ENCODE results near the gene CRB1.

CRB1 gene

DNA sequence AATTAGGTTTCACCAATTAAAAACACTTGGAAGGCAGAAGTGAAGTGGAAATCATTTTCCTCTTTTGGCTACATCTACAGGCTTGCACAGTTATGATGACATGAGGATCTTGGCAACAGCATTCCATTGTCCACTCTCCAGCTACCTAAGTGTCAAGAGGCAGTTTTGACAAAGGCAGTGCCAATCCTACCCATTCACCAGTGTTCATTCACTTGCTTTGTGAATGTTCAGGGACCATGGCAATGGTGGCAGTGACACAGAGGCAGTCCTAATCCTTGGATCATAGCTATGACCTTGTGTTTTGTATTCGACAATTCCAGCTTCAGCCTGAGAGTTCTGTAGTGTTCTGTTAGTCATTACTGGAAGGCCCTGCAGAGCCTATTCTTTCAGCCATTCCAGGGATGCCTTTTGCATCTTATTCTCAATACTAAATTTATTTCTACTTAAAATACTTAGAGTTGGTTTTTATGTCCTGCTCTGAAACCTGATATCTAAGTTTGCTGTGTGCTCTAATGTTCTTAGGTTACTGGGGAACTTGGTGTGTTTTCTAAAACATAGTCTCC is 36.7 kb downstream of the CRB1 start:
- DNase-seq (ENCODE audit: low spot score), result no peak

DNA sequence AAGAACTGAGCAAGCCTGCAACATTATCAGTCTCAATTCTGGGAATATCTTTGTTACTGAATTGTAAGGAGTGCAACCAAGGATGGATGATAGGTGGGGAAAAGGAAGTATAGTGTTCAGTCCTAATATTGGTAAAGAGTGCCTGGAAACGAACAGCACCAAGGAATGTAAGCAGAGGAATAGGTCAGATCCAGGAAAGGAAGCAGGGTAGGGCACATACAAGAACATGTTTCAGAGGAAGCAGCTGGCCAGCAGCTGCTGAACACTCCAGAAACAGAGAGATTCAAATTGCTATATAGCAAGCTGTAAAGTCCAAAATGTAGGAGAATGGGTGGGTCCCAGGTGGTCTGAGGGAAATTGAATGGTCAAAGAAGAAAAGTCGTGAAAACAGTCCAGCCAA is 37.9 kb downstream of the CRB1 start:
- DNase-seq (ENCODE audit: low spot score), result no peak

DNA sequence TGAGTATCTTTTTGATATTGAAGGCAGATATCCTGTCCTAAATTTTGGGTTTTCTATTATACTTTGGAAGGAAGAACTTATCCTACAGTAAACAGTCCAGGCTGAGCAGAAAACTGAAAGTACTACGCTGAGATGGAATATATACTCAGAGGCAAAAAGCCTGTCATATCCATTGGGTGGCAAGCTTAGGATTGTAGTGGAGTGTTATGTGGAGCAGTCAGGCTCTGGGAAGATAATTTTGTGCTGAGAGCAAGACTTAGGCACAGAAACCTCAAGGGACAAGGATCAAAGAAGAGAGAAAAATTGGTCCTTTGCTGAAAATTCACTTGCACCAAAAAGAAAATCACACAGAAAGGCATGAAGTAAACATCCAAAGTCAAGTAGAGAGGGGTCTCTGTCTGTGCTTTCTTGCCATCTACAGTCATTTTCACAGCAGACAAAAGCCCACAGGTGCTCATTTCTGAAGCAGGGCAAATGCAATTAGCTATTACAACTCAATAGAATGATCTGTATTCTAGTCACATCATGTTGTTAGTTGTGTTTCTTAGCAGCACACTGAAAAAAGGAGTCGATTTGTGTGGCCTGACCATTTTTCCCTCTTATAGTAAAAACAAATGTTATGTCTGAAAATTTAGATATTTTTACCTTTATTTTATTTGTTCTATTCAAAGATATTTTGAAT is 38.5 kb downstream of the CRB1 start:
- no peak for DNase-seq (ENCODE audit: low spot score)

DNA sequence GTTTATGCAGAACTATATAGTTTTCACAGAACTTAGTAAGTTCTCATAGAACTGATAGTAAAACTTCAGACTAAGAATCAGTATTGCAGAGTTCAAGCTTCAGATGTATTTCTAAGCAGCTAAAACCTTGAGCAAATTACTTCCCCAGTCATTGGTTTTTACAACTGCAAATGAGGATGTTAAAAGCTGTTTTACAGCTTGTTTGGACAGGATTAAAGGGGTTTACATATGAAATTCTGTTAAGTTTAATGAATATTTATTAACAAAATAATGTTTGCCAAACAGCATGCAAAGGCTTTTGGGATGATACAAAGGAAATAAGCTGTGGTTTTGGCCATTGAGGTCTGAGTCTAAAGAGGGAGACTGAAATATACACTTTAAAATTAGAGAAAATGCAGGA is 39.1 kb downstream of the CRB1 start:
- no peak for DNase-seq (ENCODE audit: low spot score)

DNA sequence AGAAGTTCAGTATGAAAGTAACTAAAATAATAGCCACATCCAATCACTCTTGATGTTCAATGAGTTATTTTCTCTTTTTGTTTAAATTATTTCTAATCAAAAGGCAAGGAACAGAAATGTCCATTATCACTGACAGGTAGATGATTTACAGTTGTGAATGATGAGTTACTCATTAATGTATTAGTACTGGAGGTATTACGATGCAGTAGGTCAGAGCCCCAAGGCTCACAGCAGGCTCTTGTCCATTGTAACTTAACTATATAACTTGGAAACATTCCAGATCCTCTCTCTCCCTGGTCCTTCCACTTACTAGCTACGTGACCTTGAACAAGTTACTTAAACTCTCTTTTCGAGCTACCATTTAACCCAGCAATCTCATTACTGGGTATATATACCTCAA is 39.5 kb downstream of the CRB1 start:
- DNase-seq (ENCODE audit: low spot score), result no peak

DNA sequence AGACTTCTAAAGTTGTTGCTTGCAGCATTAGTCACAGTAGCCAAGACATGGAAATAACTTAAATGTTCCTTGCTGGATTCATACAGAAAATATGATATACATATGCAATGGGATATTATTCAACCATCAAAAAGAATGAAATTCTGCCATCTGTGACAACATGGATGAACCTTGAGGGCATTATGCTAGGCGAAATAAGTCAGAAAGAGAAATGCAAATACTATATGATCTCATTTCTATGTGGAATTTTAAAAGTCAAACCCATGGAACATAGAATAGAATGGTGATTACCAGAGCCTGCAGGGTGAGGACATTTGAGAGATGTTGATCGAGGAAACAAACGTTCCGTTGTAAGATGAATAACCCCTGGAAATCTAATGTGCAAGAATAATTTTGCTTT is 43.0 kb downstream of the CRB1 start:
- no peak for DNase-seq (ENCODE audit: low spot score)

DNA sequence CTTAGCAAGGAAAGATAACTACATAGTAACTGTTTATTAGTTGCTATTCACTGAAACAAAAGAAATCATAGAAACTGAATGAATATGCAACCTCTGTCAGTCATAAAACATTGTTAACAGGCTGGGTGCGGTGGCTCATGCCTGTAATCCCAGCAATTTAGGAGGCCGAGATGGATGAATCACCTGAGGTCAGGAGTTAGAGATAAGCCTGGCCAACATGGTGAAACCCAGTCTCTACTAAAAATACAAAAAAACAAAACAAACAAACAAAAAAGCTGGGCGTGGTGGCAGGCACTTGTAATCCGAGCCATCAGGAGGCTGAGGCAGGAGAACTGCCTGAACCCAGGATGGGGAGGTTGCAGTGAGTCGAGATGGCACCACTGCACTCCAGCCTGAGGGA is 44.1 kb downstream of the CRB1 start:
- DNase-seq (ENCODE audit: low spot score), result no peak

DNA sequence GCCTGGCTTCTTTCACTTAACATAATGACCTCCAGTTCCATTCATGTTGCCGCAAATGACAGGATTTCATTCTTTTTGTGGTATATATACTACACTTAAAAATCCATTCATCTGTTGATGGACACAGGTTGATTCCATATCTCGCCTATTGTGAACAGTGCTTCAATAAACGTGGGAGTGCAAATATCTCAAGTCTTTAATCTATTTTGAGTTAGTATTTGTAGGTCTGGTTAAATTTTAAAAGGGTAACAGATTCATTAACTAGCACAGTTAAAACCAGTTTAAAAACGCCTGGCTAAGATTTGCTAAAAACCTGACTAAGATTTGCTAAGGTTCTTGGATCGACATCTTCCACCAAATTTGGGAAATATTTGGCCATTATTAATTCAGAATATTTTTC is 45.7 kb downstream of the CRB1 start:
- DNase-seq (ENCODE audit: low spot score), result no peak

DNA sequence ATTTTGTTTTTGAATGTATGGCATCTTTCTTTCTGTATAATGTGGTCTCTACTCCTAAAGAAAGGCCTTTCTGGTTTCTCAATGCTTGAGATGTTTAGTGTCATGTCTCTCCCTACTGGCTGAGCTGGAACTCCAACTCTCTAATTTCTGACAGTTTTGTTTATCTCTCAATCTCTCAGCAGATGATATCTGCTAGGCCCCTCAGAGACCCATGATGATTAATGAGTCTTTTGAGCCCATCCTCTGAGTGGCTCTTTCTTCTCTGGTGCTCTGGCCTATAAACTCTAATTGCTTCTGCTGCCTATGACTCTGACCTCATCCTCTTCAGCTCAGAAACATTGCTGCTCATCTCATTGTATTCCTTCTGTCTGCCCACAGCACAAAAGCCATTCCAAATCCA is 46.6 kb downstream of the CRB1 start:
- peak; percentile 36 for DNase-seq (ENCODE audit: low spot score)

DNA sequence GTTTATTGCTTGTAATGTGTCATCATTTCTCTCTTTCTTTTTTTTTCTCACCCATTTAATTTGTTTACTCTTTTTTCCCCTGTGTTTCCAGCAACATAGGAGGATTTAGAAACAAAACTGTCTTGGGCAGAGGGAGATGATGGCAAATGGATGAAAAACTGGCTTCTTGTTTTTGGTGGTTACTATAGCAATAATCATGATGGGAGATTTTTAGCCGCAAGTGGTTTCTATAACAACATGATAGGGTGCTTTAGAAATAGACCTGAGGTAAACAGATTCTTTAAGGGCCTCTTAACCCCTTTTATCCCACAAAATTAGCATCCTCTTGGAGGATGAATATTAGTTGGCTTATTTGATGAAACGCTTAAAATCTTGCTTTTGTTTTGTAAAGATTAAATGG is 51.6 kb downstream of the CRB1 start:
- DNase-seq (ENCODE audit: low spot score), result no peak

DNA sequence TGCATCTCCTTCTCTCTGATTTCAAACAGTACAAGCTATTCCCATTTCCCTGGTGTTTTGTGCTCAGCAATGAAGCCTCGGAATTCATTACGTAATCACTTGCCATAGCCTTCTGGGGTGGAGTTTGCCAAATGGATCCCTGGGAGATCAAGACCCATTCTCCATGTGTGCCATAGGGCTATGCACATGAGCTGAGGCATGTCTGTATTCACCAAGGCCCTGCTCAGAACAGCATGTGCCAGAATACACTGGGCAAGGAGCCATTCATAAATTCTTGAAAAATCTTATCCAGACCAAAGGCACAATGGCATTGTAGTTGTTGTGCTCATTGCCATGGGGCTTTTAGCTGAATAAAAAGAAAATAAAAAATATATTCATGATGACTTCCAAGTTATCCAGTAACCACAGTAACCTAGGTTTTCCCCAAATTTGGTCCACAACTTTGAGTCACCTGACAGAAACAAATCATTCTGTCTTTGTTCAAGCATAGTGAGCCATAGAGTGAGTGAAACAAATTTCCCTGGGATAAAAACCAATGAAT is 53.0 kb downstream of the CRB1 start:
- peak; percentile 36 for DNase-seq (ENCODE audit: low spot score)

DNA sequence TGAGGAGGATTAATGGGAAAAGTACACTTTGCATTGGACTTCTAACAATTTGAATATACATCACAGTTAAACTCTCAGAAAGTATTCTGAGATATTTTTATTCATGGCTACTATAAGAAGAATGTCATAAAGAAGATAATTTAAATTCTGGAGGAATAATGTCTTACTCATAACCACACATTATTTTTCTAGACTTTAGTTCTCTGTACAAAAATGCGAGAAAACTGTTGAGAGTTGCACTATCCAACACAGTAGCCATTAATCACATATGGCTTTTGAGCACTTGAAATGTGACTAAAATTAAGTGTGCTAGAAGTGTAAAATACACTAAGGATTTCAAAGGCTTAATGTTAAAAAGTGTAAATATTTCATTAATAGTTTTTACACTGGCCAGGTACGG is 53.8 kb downstream of the CRB1 start:
- no peak for DNase-seq (ENCODE audit: low spot score)

DNA sequence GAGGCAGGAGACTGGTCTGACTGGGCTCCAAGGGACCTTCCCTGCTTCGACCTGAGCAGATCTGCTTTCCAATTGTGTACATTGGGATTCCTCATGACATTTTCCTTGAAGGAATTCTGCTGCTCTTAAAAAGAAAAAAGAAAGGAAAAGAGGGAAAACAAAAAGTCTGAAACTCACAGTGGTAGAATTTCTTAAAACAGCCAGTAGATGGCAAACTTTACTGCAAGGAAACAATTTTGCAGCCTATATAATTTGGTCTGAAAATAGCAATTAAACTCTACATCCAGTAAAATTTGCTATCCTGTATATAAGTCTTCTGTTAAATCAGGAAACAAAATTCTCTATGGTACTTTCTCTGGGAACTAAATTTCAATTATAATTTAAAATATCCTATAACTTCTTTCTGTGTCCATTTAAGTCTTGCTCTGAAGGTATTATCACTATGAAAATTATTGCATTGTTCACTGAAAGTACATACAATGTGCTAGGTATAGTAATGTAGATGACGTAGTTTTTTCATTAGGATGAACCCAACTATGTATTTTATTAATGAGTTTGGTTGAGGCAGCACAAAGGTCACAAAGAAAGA is 59.8 kb downstream of the CRB1 start:
- DNase-seq (ENCODE audit: low spot score), result no peak

DNA sequence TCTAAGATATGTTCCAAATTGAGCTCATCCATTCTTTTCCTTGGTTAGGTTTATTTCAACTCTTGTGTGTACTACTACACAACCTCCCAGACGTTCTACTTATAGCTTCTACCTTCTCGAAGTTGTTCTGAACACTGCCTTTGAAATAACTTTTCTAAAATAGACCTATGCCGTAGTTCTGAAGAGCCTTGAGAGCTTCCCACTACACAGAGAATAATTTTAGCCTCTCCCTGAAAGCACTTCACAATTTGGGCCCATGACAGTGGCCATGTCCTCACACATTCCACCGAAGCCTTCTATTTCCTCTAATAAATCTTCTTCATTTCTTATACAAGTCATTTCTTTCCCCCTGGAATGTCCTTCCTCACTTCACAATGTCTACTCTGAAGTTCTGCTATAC is 62.2 kb downstream of the CRB1 start:
- DNase-seq (ENCODE audit: low spot score), result no peak

DNA sequence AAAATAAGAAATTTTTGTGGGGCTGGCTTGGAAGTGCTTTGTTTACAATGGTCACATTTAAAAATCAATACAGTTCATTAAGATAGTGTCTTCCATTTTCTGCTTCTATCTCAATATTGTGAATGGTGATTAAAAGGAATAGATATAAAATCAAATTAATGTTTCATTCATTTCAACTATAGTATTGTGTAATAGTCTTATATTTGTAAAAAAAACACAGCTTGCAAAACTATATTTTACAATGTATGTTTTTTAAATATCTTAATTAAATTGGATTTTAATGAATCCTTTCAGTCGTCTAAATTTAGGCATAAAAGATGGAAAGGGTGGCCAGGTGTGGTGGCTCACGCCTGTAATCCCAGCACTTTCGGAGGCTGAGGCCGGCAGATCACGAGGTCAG is 63.5 kb downstream of the CRB1 start:
- no peak for DNase-seq (ENCODE audit: low spot score)

DNA sequence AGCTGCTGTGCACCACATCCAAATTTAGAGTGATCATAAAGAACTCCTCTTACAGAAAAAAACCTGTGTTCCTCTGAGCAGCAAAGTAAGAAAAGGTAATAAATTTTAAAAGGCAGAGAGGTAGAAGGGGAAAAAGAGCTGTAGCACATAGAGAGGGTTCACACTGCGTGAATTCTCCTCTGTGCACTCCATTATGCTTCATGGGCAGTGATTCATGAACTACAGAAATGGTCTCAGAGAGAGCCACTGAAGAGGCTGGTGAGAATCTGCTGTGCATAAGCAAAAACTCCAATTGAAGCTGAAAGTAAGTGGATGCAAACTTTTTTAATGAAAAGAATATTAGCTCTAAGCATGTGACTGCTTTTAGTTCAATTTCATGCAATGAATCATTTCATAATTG is 65.0 kb downstream of the CRB1 start:
- DNase-seq (ENCODE audit: low spot score), result no peak

DNA sequence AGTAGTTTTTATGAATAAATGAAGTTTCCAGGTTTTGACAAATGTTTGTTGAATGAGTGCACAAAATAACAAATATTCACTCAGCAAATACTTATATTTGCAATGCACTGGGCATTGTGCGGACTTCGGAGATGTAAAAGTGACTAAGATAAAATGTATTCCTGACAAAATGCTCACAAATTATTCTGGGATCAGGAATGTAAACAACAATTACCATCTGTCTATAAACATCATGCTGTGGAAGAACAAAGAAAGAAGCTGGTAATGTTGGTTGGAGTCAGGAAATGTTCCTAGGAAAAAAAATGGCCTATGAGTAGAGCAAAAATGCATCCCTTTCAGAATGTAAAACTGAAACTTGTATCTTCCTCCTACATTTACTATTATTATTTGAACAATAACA is 68.5 kb downstream of the CRB1 start:
- DNase-seq (ENCODE audit: low spot score), result no peak

DNA sequence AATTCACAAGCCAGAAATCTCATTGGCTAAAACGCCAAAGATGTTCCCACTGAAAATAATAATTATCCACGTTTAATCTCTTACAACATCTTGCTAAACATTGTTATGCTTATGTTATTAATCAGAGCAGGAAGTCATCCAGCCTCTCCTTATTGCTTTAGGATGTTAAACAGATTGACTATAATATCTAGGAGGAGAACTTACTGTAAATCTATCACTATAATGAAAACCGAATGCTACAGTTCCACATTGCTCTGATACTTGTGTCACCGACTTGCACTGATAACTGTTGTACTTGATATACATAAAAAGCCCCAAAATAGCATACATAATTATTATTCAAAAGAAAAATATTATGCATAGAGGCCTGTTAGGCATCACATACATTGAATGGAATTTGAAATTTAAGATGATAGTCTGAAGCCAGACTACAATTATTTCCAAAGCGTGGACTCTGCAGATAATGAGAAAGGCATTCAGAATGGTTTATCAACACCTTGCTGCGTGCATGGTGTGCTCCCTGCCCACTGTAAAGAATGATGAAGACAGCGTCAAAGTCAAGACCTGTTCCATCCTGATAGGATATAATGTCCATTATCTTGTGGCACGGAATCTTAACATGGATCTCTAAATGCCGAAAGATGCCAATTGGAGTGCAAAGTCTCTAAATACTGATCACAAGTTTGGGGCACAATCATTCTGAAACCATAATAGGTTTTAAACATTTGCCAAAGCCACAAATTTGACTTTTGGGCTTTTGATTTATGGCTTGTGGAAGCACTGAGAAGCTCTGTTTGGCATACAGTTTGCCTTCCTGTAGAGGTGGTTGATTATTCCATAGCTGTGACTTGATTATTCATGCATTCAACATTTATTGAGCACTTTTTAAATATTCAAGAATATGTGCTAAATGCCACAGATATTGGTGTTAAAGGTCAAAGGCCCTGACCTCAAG is 71.3 kb downstream of the CRB1 start:
- DNase-seq (ENCODE audit: low spot score), result no peak

DNA sequence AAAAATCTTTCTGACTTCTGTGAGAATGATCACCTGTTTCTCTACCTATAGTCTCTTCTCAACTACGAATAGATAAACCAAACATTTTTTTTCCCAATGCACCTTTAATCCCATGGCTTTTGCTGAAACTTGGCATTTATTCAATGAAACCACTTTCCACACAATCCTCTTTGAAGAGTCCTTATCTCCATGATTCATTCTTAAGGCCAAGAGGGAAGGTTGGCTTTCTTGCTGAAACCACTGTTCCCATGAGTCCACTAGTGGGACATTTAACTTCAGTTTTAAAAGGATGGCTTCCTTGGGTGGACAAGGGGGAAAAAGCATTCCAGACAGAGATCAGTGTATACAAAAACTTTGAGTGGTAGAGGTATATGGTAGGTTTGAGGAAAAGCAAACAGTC is 73.6 kb downstream of the CRB1 start:
- no peak for DNase-seq (ENCODE audit: low spot score)

DNA sequence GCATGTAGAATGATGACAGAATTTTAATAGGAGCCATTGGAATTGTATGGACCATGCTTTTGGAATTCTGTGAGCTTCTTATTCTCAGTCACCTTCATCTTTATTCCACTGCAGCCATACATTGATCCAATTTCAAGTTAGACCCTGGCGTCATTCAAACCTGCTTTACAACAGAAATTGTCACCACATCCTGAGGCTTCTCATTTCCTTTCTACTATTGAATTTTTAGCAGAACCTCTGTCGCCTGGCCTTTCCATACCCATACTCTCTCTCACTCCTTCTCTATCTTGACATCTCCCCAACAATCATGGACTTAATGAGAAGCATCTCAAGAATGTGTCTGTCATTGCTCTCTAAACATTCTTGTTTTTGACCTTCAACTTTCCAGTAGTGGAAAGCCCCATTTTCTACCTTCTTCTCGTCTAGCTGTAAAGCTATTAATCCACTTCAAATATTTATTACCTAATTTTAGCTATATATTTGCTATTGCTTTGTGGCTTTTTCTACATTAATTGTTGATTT is 74.1 kb downstream of the CRB1 start:
- DNase-seq (ENCODE audit: low spot score), result no peak

DNA sequence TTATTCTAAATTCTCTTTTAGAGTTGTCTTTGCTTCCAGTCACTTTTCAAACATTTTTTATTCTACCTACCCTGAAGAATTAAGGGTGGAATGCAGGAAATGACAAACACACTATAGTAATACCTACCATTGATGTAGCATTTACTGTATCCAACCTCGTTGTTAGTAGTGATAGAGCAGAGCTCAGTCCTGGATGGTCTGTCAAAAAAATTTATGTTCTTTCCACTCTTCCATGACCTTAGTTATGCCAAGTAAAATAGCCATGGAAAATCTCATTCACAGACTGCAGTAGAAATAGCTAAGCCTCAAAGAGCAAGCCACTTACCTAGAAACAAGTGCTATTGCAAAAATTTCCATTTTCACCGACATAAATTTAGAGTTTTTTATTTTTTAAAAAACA is 74.6 kb downstream of the CRB1 start:
- no peak for DNase-seq (ENCODE audit: low spot score)

DNA sequence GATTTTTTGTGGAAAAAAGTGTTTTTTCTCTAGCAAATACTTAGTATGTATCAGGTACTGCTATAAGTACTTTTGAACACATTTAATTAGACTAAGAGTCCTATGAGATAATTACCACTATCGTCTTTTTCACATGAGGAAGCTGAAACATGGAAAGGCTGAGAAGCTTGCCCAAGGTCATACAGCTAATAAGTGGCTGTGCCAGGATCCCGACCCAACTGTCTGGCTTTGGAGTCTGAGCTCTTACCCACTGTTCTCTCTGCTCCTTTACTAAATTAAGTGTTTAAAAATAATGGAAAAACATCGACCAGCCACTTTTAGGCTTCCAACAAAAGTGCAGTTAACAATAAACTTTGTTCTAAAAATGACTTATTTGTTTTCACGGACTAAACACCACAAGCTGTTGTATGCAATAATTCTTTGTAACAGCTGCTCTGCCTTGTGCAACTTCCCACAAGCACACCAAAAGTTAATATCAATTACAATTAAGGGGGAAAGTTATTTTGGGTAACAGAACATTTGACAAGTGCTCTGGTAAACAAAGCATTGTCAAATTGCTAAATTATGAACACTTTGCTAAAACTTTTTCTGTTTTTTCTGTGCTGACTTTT is 75.7 kb downstream of the CRB1 start:
- DNase-seq (ENCODE audit: low spot score), result no peak
